Breast epithelium (tissue), 3 donors: Measurements from ENCODE around the gene RASAL1.

Source experiments
- POLR2A ChIP-seq: fragments of 450-650 bp; IDR thresholded peaks from one replicate; pipeline ENCODE4 v1.6.1; 2016; ENCODE audit warnings: antibody characterized with exemption, mild to moderate bottlenecking, moderate library complexity
- TF ChIP-seq, protein P1 (sequence below), 3 donors: fragments of 450-650 bp; IDR thresholded peaks; one replicate each; pipeline ENCODE4 v1.5.1; 2016 to 2017; ENCODE audit warnings: antibody characterized with exemption in 3 of 3, mild to moderate bottlenecking in 3 of 3, moderate library complexity in 3 of 3

DNA sequence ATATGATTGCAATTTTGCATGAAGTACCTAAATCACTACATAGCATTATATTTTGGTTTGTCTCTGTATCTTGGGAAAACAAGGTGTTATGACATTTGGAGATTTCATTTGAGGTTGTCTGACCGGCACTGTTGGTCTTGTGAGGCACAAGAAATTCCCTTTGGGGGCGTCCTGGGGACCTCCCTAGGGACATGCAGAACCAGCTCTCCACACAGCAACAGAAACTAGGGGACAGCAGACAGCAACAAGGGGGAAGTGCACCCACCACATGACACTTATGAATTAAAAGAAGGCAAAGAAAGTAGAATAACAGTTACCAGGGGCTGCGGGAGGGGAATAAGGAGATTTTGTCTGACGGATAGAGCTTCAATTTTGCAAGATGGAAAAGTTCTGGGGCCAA lies 35.4 kb upstream of the RASAL1 start:
- TF ChIP-seq, protein P1, sequence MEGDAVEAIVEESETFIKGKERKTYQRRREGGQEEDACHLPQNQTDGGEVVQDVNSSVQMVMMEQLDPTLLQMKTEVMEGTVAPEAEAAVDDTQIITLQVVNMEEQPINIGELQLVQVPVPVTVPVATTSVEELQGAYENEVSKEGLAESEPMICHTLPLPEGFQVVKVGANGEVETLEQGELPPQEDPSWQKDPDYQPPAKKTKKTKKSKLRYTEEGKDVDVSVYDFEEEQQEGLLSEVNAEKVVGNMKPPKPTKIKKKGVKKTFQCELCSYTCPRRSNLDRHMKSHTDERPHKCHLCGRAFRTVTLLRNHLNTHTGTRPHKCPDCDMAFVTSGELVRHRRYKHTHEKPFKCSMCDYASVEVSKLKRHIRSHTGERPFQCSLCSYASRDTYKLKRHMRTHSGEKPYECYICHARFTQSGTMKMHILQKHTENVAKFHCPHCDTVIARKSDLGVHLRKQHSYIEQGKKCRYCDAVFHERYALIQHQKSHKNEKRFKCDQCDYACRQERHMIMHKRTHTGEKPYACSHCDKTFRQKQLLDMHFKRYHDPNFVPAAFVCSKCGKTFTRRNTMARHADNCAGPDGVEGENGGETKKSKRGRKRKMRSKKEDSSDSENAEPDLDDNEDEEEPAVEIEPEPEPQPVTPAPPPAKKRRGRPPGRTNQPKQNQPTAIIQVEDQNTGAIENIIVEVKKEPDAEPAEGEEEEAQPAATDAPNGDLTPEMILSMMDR (IDR thresholded peaks at IDR 0.05): no peak
- no peak for TF ChIP-seq POLR2A
